ENCODE data around the gene PRIM2.
"Not testable (repeated sequence)": the region's sequence is repeated elsewhere in the genome, so short reads cannot be mapped to it uniquely, and the experiment has no call there.

PRIM2 gene

GRCh38 chr6:57510390-57510789 is 193.0 kb downstream of the PRIM2 start:
- H3K4me3 ChIP-seq (ENCODE audit: low read depth, low read length); H3K36me3 ChIP-seq (ENCODE audit: control insufficient read depth, insufficient read depth, low read length); H3K4me2 ChIP-seq (ENCODE audit: low read length); H3K79me2 ChIP-seq; H3K27ac ChIP-seq; H3K9me3 ChIP-seq (ENCODE audit: control insufficient read depth, low read length); H3K9ac ChIP-seq; H3K4me1 ChIP-seq; H3K27me3 ChIP-seq (ENCODE audit: control insufficient read depth, insufficient read depth, low read length); H2AFZ ChIP-seq: not testable (repeated sequence)

- not testable (repeated sequence) for H3K79me2 ChIP-seq; H3K9ac ChIP-seq; H2AFZ ChIP-seq; H3K36me3 ChIP-seq (ENCODE audit: control insufficient read depth, insufficient read depth, low read length); H3K27me3 ChIP-seq (ENCODE audit: control insufficient read depth, insufficient read depth, low read length); H3K4me2 ChIP-seq (ENCODE audit: low read length); H3K4me1 ChIP-seq; H3K4me3 ChIP-seq (ENCODE audit: low read depth, low read length); H3K9me3 ChIP-seq (ENCODE audit: control insufficient read depth, low read length); H3K27ac ChIP-seq
These were observed 197.7 kb downstream of the PRIM2 start for GRCh38 chr6:57515171-57515570.

GRCh38 chr6:57515845-57516244 is 198.4 kb downstream of the PRIM2 start:
- H3K79me2 ChIP-seq; H3K4me3 ChIP-seq (ENCODE audit: low read depth, low read length); H3K36me3 ChIP-seq (ENCODE audit: control insufficient read depth, insufficient read depth, low read length); H3K9me3 ChIP-seq (ENCODE audit: control insufficient read depth, low read length); H3K4me2 ChIP-seq (ENCODE audit: low read length); H3K9ac ChIP-seq; H3K27ac ChIP-seq; H3K4me1 ChIP-seq; H2AFZ ChIP-seq; H3K27me3 ChIP-seq (ENCODE audit: control insufficient read depth, insufficient read depth, low read length): not testable (repeated sequence)

- H3K4me2 ChIP-seq (ENCODE audit: low read length); H3K27ac ChIP-seq; H3K4me3 ChIP-seq (ENCODE audit: low read depth, low read length); H3K36me3 ChIP-seq (ENCODE audit: control insufficient read depth, insufficient read depth, low read length); H2AFZ ChIP-seq; H3K9ac ChIP-seq; H3K79me2 ChIP-seq; H3K27me3 ChIP-seq (ENCODE audit: control insufficient read depth, insufficient read depth, low read length); H3K4me1 ChIP-seq; H3K9me3 ChIP-seq (ENCODE audit: control insufficient read depth, low read length): not testable (repeated sequence)
These were observed 199.3 kb downstream of the PRIM2 start for GRCh38 chr6:57516776-57517175.

GRCh38 chr6:57519198-57519597 is 201.8 kb downstream of the PRIM2 start:
- not testable (repeated sequence) for H3K79me2 ChIP-seq; H3K9ac ChIP-seq; H2AFZ ChIP-seq; H3K4me2 ChIP-seq (ENCODE audit: low read length); H3K27ac ChIP-seq; H3K4me3 ChIP-seq (ENCODE audit: low read depth, low read length); H3K27me3 ChIP-seq (ENCODE audit: control insufficient read depth, insufficient read depth, low read length); H3K36me3 ChIP-seq (ENCODE audit: control insufficient read depth, insufficient read depth, low read length); H3K9me3 ChIP-seq (ENCODE audit: control insufficient read depth, low read length); H3K4me1 ChIP-seq

GRCh38 chr6:57521085-57521484 is 203.7 kb downstream of the PRIM2 start:
- not testable (repeated sequence) for H3K79me2 ChIP-seq; H3K27me3 ChIP-seq (ENCODE audit: control insufficient read depth, insufficient read depth, low read length); H3K4me3 ChIP-seq (ENCODE audit: low read depth, low read length); H3K27ac ChIP-seq; H3K36me3 ChIP-seq (ENCODE audit: control insufficient read depth, insufficient read depth, low read length); H3K4me2 ChIP-seq (ENCODE audit: low read length); H3K4me1 ChIP-seq; H3K9me3 ChIP-seq (ENCODE audit: control insufficient read depth, low read length); H3K9ac ChIP-seq; H2AFZ ChIP-seq

GRCh38 chr6:57523221-57523620 is 205.8 kb downstream of the PRIM2 start:
- H3K4me3 ChIP-seq (ENCODE audit: low read depth, low read length); H3K4me2 ChIP-seq (ENCODE audit: low read length); H3K4me1 ChIP-seq; H3K9ac ChIP-seq; H3K79me2 ChIP-seq; H3K27me3 ChIP-seq (ENCODE audit: control insufficient read depth, insufficient read depth, low read length); H3K36me3 ChIP-seq (ENCODE audit: control insufficient read depth, insufficient read depth, low read length); H3K27ac ChIP-seq; H3K9me3 ChIP-seq (ENCODE audit: control insufficient read depth, low read length); H2AFZ ChIP-seq: not testable (repeated sequence)

DNA sequence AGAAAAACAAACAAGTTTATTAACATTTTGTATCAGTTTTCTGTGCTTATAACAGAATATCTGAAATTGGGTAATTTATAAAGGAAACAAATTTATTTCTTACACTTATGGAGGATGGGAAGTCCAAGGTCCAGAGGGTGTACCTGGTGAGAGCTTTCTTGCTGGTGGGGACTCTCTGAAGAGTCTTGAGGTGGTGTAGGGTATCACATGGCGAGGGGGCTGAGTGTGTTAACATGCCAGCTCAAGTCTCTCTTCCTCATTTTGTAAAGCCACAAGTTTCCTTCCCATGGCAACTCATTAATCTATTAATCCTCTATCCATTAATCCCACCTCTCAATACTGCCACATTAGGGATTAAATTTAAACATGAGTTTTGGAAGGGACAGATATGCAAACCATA is 212.3 kb downstream of the PRIM2 start:
- H3K27me3 ChIP-seq (ENCODE audit: control insufficient read depth, insufficient read depth, low read length); H3K4me2 ChIP-seq (ENCODE audit: low read length); H3K36me3 ChIP-seq (ENCODE audit: control insufficient read depth, insufficient read depth, low read length); H3K27ac ChIP-seq; H3K9ac ChIP-seq; H3K4me1 ChIP-seq; H3K4me3 ChIP-seq (ENCODE audit: low read depth, low read length); H2AFZ ChIP-seq; H3K79me2 ChIP-seq; H3K9me3 ChIP-seq (ENCODE audit: control insufficient read depth, low read length): not testable (repeated sequence)

GRCh38 chr6:57532660-57533059 is 215.2 kb downstream of the PRIM2 start:
- H3K4me2 ChIP-seq (ENCODE audit: low read length); H3K4me1 ChIP-seq; H3K27me3 ChIP-seq (ENCODE audit: control insufficient read depth, insufficient read depth, low read length); H3K36me3 ChIP-seq (ENCODE audit: control insufficient read depth, insufficient read depth, low read length); H2AFZ ChIP-seq; H3K79me2 ChIP-seq; H3K27ac ChIP-seq; H3K9me3 ChIP-seq (ENCODE audit: control insufficient read depth, low read length); H3K9ac ChIP-seq; H3K4me3 ChIP-seq (ENCODE audit: low read depth, low read length): not testable (repeated sequence)

DNA sequence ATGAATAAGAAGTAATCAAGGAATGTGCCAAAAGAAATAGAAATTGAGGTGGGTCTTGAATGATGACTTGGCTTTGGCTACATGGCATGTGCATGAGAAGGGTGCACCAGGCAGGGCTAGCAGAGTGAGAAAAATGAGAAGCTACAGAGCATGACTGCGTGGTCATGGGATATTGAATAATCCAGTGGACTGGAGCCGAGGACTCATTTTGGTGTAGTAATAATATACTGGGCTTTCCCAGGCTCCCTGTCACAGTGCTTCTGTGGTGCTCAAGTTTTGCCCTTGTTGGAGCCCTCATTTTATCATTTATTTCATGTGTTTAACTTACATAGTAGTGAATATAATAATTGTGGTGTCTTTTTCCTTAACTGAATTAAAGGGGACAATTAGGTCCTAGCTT is 217.7 kb downstream of the PRIM2 start:
- not testable (repeated sequence) for H3K9me3 ChIP-seq (ENCODE audit: control insufficient read depth, low read length); H3K4me3 ChIP-seq (ENCODE audit: low read depth, low read length); H3K9ac ChIP-seq; H3K79me2 ChIP-seq; H2AFZ ChIP-seq; H3K36me3 ChIP-seq (ENCODE audit: control insufficient read depth, insufficient read depth, low read length); H3K27me3 ChIP-seq (ENCODE audit: control insufficient read depth, insufficient read depth, low read length); H3K4me1 ChIP-seq; H3K4me2 ChIP-seq (ENCODE audit: low read length); H3K27ac ChIP-seq

DNA sequence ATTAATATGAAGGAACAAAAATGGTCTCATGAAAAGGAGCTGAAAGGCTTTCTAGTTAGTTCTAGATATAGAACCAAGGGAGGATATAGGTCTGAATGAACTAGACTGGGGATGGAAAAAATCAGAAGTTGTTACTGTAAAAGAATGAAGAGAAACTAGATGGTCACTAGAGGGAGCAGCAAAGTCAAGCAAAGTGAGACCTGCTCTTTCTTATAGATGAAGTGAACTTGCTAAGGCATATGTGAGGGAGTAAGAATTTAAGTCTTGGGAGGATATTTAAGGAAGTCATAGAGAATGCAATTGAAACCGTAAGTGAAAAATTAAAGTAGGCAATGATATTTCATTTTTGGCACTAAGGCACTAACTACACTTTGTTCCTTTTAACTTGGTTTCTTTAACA is 218.6 kb downstream of the PRIM2 start:
- not testable (repeated sequence) for H3K4me1 ChIP-seq; H3K4me2 ChIP-seq (ENCODE audit: low read length); H3K27me3 ChIP-seq (ENCODE audit: control insufficient read depth, insufficient read depth, low read length); H2AFZ ChIP-seq; H3K36me3 ChIP-seq (ENCODE audit: control insufficient read depth, insufficient read depth, low read length); H3K9me3 ChIP-seq (ENCODE audit: control insufficient read depth, low read length); H3K9ac ChIP-seq; H3K4me3 ChIP-seq (ENCODE audit: low read depth, low read length); H3K79me2 ChIP-seq; H3K27ac ChIP-seq

DNA sequence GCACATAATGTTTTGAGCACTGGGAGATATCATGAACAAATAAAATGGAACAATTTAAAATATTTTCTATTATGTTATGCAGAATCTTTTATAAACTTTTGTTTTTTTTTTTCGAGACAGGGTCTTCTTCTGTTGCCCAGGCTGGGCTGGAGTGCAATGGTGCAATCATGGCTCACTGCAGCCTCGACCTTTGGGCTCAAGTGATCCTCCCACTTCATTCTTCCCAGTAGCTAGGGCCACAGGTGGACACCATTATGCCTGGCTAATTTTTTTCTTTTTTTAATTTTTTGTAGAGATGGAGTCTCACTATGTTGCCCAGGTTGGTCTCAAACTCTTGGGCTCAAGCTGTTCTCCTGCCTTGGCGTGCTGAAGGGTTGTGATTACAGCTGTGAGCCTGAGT is 220.5 kb downstream of the PRIM2 start:
- not testable (repeated sequence) for H3K4me2 ChIP-seq (ENCODE audit: low read length); H3K27ac ChIP-seq; H3K79me2 ChIP-seq

More for the DNA sequence above, 220.5 kb downstream of the PRIM2 start:
- H3K9me3 ChIP-seq (ENCODE audit: control insufficient read depth, low read length); H3K9ac ChIP-seq; H2AFZ ChIP-seq; H3K36me3 ChIP-seq (ENCODE audit: control insufficient read depth, insufficient read depth, low read length); H3K27me3 ChIP-seq (ENCODE audit: control insufficient read depth, insufficient read depth, low read length); H3K4me3 ChIP-seq (ENCODE audit: low read depth, low read length); H3K4me1 ChIP-seq: not testable (repeated sequence)

Measured in parathyroid adenoma (tissue), 2 donors.